HG02571 (cell line): ENCODE results near the gene PCYT2.

Experiments
- ATAC-seq: cut with Tn5 transposase; IDR thresholded peaks from one replicate; pipeline ENCODE4 v1.9.1; 2021; ENCODE audit warnings: mild to moderate bottlenecking, moderate library complexity; ENCODE audit not compliant: unreplicated experiment

PCYT2 gene

DNA sequence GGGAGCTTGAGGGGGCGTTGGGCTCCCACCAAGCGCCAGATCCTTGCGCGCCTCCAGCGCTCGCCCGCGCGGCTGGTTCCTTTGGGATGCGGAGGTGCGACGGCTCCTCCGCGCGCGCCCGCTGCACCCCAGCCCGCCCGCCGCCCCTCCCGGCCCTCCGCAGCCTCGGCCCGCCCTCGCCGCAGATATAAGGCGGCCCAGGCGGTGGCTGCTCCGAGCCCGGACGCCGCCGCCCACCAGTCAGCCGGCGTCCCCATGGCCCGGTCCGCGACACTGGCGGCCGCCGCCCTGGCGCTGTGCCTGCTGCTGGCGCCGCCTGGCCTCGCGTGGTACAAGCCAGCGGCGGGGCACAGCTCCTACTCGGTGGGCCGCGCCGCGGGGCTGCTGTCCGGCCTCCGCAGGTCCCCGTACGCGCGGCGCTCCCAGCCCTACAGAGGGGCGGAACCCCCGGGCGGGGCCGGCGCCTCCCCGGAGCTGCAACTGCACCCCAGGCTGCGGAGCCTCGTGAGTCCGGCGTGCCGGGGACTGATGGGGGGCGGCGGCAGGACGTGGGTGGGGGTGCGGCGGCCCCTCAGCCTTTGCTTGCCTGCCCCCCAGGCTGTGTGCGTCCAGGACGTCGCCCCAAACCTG lies 9.1 kb downstream of the PCYT2 start, which contains the start of gene NPB:
TSS of gene NPB (plus strand) at position 216 of the 630 bp plus-strand sequence. CDS start at position 256, 40 bp downstream.
- ATAC-seq: no peak

GRCh38 chr17:81901167-81902022 lies 9.8 kb downstream of the PCYT2 start:
- ATAC-seq: no peak

DNA sequence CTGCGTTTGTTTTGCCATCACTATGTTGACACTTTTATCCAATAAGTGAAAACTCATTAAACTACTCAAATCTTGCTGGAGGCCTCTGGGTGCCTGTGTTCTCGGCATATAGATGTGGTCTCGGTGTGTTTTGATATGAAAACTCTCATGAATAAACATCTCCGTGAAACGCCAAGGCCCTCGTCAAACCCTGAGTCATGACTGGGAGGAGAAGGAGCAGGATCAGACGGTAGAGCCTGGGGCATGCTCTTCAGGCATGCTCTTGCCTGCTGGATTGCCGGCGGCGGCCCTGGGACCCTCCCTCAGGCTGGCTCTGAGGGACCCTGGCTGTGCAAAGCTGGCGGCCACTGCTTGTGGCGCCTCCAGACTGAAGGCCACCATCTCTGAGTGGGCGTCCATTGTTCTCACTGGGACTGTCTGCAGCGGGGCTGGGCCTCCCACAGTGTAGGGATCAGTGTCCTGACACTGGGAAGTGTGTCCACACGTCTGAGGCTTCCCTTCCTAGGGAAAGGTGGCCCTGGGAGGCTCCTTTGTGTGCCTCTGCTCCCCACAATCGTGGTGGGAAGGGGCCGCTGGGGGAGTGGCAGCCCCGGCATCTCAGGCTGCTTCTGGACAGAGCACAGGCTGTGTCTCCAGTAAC lies 10.9 kb downstream of the PCYT2 start:
- ATAC-seq: no peak

GRCh38 chr17:81899514-81900166 lies 11.6 kb downstream of the PCYT2 start:
- ATAC-seq: no peak

DNA sequence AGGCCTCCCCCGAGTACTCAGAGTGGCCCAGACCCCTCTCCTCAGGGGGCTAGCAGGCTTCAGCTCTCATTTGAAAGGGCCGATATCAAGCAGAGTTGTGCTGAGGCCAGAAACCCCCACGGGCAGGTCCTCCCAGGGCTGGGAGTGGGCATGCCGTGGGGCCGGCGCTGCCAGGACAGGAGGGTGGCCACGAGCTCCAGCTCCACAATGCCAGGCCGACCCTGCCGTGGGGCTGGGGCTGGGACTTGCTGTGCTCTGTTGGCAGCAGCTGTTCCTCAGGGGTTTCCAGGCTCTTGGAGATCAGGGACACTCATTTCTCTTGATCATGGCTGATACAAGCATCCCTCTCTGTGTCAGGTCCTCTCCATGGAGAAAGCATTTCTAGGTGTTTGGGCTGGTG lies 12.3 kb downstream of the PCYT2 start:
- ATAC-seq: no peak

DNA sequence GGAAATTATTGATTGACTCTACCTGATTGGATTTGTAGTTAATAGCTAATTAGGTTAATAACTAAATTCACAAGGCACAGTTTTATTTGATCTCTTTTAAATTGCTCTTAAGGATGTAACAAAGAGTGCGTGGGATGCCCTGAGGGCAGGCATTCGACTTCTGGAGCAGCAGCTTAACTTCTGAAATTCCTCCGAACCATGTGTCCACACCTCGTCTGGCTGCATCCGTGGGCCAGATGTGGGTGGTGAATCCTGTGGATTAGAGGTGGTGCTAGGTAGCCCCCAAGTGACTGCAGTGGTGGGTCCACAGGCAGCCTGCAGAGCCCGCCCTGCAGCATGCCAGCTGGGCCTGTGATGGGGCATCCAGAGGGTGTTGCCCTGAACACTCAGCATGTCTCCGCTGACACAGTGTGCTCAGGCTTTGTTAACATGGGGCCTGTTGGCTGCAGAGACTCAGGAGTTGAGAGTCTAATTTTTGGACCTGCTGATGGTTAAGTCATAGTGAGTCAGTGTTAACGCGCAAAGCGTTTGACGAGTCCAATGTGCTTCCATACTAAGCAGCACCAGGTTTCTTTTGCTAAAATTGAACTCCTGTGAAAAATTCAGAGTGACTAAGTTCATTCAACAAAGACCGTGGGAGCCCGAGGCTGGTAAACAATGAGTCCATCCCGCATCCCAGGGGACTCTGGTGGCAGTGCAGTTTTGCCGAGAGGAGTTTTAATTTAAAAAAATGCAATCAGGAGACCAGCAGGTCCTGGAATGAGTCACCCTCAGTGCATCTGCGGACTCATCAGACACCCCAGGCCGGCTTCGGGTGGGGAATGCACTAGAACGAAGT lies 13.0 kb downstream of the PCYT2 start:
- no peak for ATAC-seq

GRCh38 chr17:81895400-81895799 lies 15.8 kb downstream of the PCYT2 start:
- no peak for ATAC-seq

DNA sequence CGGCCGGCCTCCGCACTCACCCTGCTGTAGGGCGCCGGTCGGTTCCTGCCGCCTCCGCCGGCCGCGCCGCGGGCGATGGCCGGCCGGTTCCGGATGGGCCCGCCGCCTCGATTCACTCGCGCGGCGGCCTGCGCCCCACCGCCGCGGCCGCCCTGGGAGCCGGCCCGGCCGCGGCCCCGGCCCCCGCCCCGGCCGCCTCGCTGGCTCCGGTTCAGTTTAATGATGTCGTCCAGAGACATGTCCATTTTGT lies 20.0 kb downstream of the PCYT2 start:
- ATAC-seq: no peak

DNA sequence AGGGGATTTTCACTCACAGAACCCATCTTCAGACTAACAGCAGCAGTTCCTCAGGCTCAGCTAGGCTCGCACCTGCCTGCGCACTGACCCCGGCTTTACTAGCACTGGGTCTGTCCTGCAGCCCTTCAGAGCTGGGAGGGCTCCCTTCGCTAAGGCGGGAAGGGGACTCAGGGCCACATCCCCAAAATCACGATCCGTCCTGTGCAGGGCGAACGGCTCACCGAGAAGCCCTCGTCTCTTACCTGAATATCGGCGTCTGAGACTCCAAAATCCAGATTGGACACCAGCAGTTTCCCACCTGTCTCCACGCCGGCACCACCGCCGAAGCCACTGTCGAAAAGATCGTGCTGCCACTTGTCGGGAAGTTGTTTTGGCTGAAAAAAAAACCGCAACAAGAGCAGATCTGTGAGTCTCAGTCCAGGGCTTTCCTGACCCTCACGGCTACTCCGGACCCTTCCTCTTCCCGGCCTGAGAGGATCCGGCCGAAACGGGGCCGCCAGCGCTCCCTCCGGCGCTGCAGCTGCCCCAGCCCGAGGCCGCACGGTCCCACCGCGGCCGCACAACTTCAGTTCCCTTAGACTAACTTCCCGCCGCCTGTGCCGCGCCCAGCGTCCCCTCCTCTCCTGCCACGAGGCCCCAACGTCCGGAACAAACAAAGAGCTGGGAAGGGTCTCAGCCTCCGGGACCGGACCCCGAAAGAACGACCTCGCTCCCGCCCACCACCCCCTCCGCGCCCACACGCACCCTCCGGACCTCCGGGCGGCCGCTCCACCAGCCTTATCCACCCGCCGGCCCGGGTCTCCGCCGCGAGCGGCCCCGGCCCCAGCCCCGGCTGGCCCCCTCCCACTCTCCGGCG lies 20.5 kb downstream of the PCYT2 start:
- ATAC-seq: no peak

GRCh38 chr17:81889602-81890001 lies 21.6 kb downstream of the PCYT2 start:
- no peak for ATAC-seq

GRCh38 chr17:81888988-81889595 lies 22.1 kb downstream of the PCYT2 start:
- ATAC-seq: no peak

DNA sequence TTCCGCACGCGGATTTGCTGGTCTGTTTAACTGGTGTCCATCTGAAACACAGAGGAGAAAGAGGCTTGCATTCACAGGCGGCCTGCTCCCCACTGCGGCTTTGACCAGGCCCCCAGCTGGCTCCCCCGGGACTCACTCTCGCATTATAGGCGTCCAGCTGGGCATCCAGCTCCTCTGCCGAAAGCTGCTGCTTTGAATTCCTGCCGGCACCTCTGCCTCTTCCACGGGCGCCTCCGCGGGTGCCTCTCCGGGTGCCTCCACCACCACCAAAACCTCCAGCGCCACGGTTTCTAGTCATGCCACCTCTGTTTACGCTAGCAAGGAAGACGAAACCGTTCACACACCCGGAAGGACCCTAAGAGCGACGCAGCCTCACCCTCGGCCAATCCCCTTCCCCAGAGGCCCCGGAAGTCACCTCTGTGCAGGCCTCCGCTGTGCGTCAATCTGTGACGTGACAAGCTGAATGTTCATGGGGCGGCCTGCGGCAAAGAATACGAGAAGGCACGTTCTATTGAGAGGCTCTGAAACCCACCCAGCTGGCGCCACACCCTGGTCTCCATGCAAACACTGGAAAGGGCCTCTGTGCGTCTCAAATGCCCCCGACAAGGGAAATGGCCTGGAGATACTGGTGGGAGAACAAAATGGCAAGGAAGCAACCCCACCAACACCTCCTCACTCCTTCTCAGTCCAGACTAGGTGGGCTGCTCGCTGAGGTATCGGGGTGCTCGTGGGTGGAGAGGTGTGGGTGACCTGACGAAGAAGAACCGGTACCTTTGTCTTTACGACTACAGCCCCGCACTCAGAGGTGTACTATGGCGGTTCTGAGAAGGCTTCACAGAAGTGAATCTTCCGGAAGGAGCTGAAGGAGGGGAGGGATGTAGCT lies 22.9 kb downstream of the PCYT2 start:
- ATAC-seq: no peak

GRCh38 chr17:81885869-81886548 lies 25.2 kb downstream of the PCYT2 start:
- no peak for ATAC-seq

DNA sequence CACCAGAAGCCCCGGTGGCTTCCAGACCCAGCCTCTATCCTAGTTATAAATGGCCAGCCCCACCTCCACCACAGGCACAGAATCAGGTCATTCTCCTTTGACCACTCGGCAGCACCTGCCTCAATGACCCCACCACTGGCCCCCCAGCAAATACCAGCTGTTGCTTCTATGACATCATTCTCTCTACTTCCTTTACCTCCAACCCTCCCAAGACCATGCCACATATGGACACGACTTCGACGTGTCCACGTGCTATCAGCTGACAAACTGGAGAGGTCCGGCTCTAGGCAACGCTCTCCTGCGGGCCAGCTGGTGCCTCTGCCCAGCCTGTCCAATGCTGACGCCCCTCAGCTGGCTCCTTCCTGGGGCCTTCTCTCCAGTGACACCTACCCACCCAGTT lies 25.7 kb downstream of the PCYT2 start:
- no peak for ATAC-seq

GRCh38 chr17:81884968-81885367 lies 26.2 kb downstream of the PCYT2 start:
- ATAC-seq: no peak

DNA sequence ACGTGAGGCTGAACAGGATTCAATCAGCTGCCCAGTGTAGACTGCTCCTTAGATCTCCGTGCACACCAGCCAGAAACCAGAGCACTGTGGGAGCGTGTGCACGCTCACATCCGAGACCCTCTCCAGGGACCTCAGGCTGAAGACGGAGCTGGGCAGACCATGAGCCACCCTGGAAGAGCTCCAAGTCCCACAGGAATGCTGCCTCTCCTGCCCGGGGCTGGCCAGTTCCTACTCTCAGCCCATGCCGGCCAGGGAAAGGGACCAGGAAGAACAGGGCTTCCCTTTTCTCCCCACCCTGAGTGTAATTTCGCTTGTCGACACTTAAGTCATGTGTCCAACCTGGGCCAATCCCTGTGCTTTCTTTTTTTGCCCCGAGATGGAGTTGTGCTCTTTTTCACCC lies 26.7 kb downstream of the PCYT2 start:
- no peak for ATAC-seq

DNA sequence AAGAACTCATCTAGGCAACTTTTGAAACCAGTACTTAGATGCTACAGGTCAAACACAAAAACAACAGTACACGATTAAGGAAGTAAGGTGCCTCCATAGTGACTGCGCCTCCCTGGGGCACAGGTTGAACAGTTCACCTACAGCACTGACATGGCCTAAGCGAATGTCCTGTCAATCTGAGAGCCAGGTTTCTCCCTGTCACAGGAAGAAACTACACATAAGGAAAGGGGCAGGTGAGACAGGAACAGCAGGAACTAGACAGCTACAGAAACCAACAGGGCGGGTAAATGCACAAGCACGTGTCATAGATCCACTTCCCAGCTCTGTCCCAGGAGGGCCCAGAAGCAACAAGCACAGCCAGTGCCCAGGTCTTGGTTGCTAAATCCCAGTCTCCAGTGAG lies 32.1 kb downstream of the PCYT2 start:
- no peak for ATAC-seq

DNA sequence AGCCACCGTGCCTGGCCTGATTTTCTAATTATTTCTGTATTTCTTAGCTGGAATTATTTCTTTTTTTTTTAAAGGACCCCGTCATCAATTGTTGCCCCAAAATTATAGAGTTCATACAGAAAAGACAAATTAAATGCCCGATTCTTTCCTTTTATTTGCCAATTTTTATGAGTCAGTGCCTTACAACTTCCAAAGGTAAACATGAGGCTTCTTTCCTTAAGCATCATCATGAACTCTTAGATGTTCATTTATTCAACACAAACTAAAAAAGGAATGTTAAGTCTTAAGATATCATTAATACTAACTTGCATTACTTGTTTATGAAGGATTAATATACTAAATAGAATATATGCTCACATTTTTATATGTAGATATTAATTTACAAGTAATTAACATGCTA lies 32.9 kb downstream of the PCYT2 start:
- no peak for ATAC-seq
